Endothelial cell (in vitro differentiated cells): ENCODE data around the gene WDCP. TPM values are rescaled to one million over a fixed set of nuclear protein-coding genes. Genes with fewer than 3 reads are reported as not detected.

ENCODE experiments used
- DNase-seq: peaks from one replicate; pipeline ENCODE4 v3.0.0; 2021; ENCODE audit warnings: low spot score
- H3K27ac Mint-ChIP-seq: one replicate; pipeline ENCODE4 v1.8.0; 2021; ENCODE audit warnings: mixed read lengths, inconsistent platforms; ENCODE audit not compliant: unreplicated experiment
- H3K27me3 Mint-ChIP-seq: one replicate; pipeline ENCODE4 v1.8.0; 2021; ENCODE audit warnings: mild to moderate bottlenecking, moderate library complexity, mixed read lengths, inconsistent platforms; ENCODE audit not compliant: unreplicated experiment
- H3K36me3 Mint-ChIP-seq: one replicate; pipeline ENCODE4 v1.8.0; 2021; ENCODE audit warnings: mild to moderate bottlenecking, low read depth, mixed read lengths, inconsistent platforms; ENCODE audit not compliant: unreplicated experiment
- H3K4me1 Mint-ChIP-seq: one replicate; pipeline ENCODE4 v1.8.0; 2021; ENCODE audit warnings: mild to moderate bottlenecking, mixed read lengths, inconsistent platforms; ENCODE audit not compliant: unreplicated experiment
- H3K4me3 Mint-ChIP-seq: one replicate; pipeline ENCODE4 v1.8.0; 2021; ENCODE audit warnings: mild to moderate bottlenecking, mixed read lengths, inconsistent platforms; ENCODE audit not compliant: unreplicated experiment
- H3K9me3 Mint-ChIP-seq: one replicate; pipeline ENCODE4 v1.8.0; 2021; ENCODE audit warnings: mixed read lengths, inconsistent platforms; ENCODE audit not compliant: unreplicated experiment
- CTCF ChIP-seq: fragments of 200-600 bp; sonication (generic); IDR thresholded peaks from one replicate; pipeline ENCODE4 v1.5.0; 2021; ENCODE audit warnings: antibody characterized with exemption; ENCODE audit not compliant: unreplicated experiment
- total RNA-seq: library from RNA; stranded (reverse); fragmentation: NEBNext Ultra II Directional; extraction: Animal tissue kit (Norgen Biotek cat#: 25700); gene quantifications from one replicate; pipeline ENCODE4 v1.2.1, GENCODE V29; 2021; ENCODE audit not compliant: unreplicated experiment

WDCP gene
- total RNA-seq, 1 donor from 2014 or later: 13.4 TPM

- Mint-ChIP-seq H3K27ac (peak within 1 kb of the TSS; percentile 98), H3K36me3 (peaks cover 26% of the 10 kb centered on the region), H3K27me3 (peaks cover 8% of the 10 kb centered on the region), H3K9me3 (no peaks in the 10 kb centered on the region), H3K4me1 (peaks cover 19% of the 10 kb centered on the region), H3K4me3 (peak within 1 kb of the TSS; percentile 97)
- peak; percentile 82 for DNase-seq
- no peak for TF ChIP-seq CTCF
Observed at GRCh38 chr2:24075915-24076848, 29.0 kb upstream of the WDCP start, which contains the start of gene SF3B6. Gene SF3B6, minus strand, starts transcription at chr2:24076326. Its CDS starts 97 bp downstream, at chr2:24076229.

- no peak for TF ChIP-seq CTCF
- peaks cover 21% of the 10 kb centered on the region for H3K36me3 Mint-ChIP-seq
- no peak for DNase-seq
- peak overlapping the region; percentile 97 for H3K4me3 Mint-ChIP-seq
- H3K9me3 Mint-ChIP-seq: no peaks in the 10 kb centered on the region
- H3K27me3 Mint-ChIP-seq: peaks cover 8% of the 10 kb centered on the region
- H3K27ac Mint-ChIP-seq: peak overlapping the region; percentile 76
- H3K4me1 Mint-ChIP-seq: peaks cover 19% of the 10 kb centered on the region
Observed at GRCh38 chr2:24075259-24075658, 28.1 kb upstream of the WDCP start.

GRCh38 chr2:24073816-24074215, 26.6 kb upstream of the WDCP start:
- Mint-ChIP-seq H3K4me3 (no peak overlapping the region), H3K36me3 (peaks cover 24% of the 10 kb centered on the region), H3K9me3 (no peaks in the 10 kb centered on the region), H3K27me3 (peaks cover 8% of the 10 kb centered on the region), H3K27ac (no peak overlapping the region), H3K4me1 (peaks cover 33% of the 10 kb centered on the region)
- no peak for TF ChIP-seq CTCF
- DNase-seq: no peak

- Mint-ChIP-seq H3K36me3 (peaks cover 20% of the 10 kb centered on the region), H3K9me3 (no peaks in the 10 kb centered on the region), H3K27ac (no peak overlapping the region), H3K27me3 (peaks cover 8% of the 10 kb centered on the region), H3K4me3 (no peak overlapping the region), H3K4me1 (peaks cover 25% of the 10 kb centered on the region)
- DNase-seq: no peak
- TF ChIP-seq CTCF: no peak
Observed at GRCh38 chr2:24072259-24072658, 25.1 kb upstream of the WDCP start.

GRCh38 chr2:24065341-24065740, 18.1 kb upstream of the WDCP start:
- Mint-ChIP-seq H3K27ac (no peak overlapping the region), H3K27me3 (no peaks in the 10 kb centered on the region), H3K36me3 (peaks cover 15% of the 10 kb centered on the region), H3K9me3 (no peaks in the 10 kb centered on the region), H3K4me1 (peaks cover 17% of the 10 kb centered on the region), H3K4me3 (no peak overlapping the region)
- no peak for TF ChIP-seq CTCF
- DNase-seq: no peak
